Natural killer cell treated with Interleukin-12 subunit alpha and Interleukin-12 subunit beta and Interleukin-15 and Interleukin-18, amount 100 ng/mL, for 72 hours (primary cell): Measurements from ENCODE around the gene CST1. TPM values are rescaled to one million over a fixed set of nuclear protein-coding genes. Genes with fewer than 3 reads are reported as not detected.
A peak's percentile ranks its signal among the peaks of the same experiment; 100 is the strongest.
"Not testable (repeated sequence)": the region's sequence is repeated elsewhere in the genome, so short reads cannot be mapped to it uniquely, and the experiment has no call there.

Experiments
- ATAC-seq, 2 donors: fragments of 150-1000 bp; cut with Tn5 transposase in 1 of 2; sonication (Bioruptor Pico), chemical (Tn5 transposase) in 1 of 2; 2 replicates each; pipeline ENCODE4 v1.10.0; 2021
- DNase-seq: peaks from one replicate; pipeline ENCODE4 v3.0.0; 2022; ENCODE audit warnings: low spot score
- H3K27ac Mint-ChIP-seq, 2 donors: 1 replicate in 1 of 2; 2 replicates in 1 of 2; pipeline ENCODE4 v1.8.0; 2022; ENCODE audit warnings: mixed read lengths in 2 of 2, mild to moderate bottlenecking in 1 of 2, moderate library complexity in 1 of 2
- H3K27me3 Mint-ChIP-seq, 2 donors: 1 replicate in 1 of 2; 2 replicates in 1 of 2; pipeline ENCODE4 v1.8.0; 2022; ENCODE audit warnings: mixed read lengths in 2 of 2
- H3K36me3 Mint-ChIP-seq: one replicate; pipeline ENCODE4 v1.8.0; 2022; ENCODE audit warnings: mixed read lengths
- H3K4me1 Mint-ChIP-seq, 2 donors: 1 replicate in 1 of 2; 2 replicates in 1 of 2; pipeline ENCODE4 v1.8.0; 2022; ENCODE audit warnings: low read depth in 2 of 2, mixed read lengths in 2 of 2, mild to moderate bottlenecking in 1 of 2
- H3K4me3 Mint-ChIP-seq: one replicate; pipeline ENCODE4 v1.8.0; 2022; ENCODE audit warnings: mixed read lengths
- H3K9me3 Mint-ChIP-seq: 2 replicates; pipeline ENCODE4 v1.8.0; 2022; ENCODE audit warnings: mixed read lengths
- total RNA-seq, 2 donors: library from RNA; stranded (reverse); gene quantifications; one replicate each; pipeline ENCODE4 v1.2.3, GENCODE V29; 2022

CST1 gene
- total RNA-seq, 2 donors from 2014 or later = not detected

DNA sequence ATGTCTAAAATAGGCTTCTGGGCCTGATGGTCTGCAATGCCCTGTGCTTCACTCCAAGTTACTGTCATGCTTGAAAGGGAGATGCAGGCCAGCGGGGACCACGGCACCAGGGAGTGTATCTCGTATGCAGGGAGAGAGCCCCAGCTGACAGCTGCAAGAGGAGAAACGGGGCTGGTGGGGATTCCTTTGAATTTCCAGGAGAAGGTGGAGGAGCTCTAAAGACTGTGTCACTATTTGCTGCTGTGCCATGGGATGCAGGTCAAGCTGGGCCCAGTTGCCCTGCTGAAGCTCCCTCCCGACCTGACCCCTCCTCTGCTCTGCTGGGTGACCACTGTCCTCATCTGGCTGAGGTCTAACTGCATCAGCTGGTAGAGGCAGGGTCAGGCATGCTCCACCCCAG lies 989 bp downstream of the CST1 start:
- no peak overlapping the region for H3K27ac Mint-ChIP-seq
- DNase-seq = no peak

DNA sequence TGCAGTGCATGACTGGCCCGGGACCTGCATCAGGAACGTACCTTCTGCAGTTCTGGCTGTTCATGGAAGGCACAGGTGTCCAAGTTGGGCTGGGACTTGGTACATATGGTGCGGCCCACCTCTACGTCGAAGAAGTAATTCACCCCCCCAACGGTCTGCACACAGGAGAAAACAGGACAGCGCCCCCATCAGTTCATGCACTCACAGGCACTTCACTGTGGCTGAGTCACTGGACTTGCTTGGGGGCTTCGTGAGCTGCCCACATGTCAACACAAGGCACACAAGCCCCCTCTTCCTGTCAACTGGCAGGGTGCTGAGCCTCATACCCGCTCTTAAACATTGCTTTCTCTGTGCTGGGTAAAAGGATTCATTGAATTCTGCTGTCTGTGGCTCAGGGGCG lies 1.8 kb downstream of the CST1 start:
- H3K4me1 Mint-ChIP-seq, ATAC-seq, DNase-seq, H3K36me3 Mint-ChIP-seq, H3K9me3 Mint-ChIP-seq, H3K27me3 Mint-ChIP-seq, H3K4me3 Mint-ChIP-seq, H3K27ac Mint-ChIP-seq: not testable (repeated sequence)

More for the DNA sequence above, 989 bp downstream of the CST1 start:
- Mint-ChIP-seq H3K9me3 (no peaks in the 10 kb centered on the region), H3K4me1 (no peaks in the 10 kb centered on the region), H3K4me3 (no peak overlapping the region), H3K27me3 (peaks cover 0 to 2% of the 10 kb centered on the region in 2 donors), H3K36me3 (no peaks in the 10 kb centered on the region)
- no peak for ATAC-seq

DNA sequence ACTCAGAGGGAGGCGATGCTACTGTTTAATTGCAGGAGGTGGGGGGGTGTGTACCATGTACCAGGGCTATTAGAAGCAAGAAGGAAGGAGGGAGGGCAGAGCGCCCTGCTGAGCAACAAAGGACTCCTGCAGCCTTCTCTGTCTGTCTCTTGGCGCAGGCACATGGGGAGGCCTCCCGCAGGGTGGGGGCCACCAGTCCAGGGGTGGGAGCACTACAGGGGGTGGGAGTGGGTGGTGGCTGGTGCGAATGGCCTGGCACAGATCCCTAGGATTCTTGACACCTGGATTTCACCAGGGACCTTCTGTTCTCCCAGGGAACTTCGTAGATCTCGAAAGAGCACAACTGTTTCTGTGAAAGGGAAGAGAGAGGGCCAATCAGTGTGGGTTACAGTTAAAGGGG lies 3.2 kb downstream of the CST1 start:
- H3K27me3 Mint-ChIP-seq = not testable (repeated sequence)

DNA sequence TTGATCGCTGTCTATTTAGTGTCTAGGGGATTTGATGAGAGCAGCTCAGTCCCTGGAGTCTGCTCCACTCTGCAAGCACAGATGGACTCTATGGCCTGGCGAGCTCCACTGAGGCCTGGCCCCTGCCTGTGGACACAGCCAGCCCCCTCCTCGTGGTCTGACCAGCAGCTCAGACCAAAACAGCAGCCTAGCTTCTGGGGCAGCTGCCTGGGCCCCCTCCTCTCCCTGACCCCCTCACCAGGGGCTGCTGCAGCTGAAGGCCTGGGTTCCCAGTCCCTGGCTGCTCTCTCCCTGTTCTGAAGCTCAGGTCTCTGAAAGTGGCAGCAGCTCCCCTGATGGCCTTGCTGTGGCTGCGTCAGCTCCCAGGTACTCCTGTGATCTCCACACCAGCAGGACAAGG lies 3.6 kb downstream of the CST1 start:
- not testable (repeated sequence) for H3K27ac Mint-ChIP-seq, H3K4me3 Mint-ChIP-seq, H3K4me1 Mint-ChIP-seq, H3K27me3 Mint-ChIP-seq, DNase-seq, H3K36me3 Mint-ChIP-seq, H3K9me3 Mint-ChIP-seq, ATAC-seq

More for the DNA sequence above, 3.2 kb downstream of the CST1 start:
- ATAC-seq, H3K27ac Mint-ChIP-seq, H3K36me3 Mint-ChIP-seq, H3K4me1 Mint-ChIP-seq, H3K4me3 Mint-ChIP-seq, DNase-seq, H3K9me3 Mint-ChIP-seq: not testable (repeated sequence)

DNA sequence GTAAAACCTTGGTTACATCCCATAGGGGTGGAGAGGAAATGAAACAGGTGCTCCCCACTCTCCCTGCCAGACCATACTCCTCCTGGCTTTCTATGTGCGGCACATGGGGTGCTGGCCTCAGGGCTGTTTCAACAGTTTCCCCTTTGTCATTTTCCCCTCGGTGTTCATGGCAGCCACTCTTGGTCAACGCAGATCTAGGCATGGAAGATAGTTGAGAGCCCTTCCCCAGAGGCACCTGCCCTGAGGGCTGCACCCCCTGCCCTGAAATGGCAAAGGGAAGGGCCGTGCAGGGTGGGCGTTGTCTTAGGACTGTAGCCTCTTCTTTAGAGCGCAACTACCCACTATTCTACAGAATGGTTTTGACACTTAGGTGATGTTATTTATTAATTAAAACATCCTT lies 4.4 kb downstream of the CST1 start:
- Mint-ChIP-seq H3K4me3 (no peak overlapping the region), H3K4me1 (no peaks in the 10 kb centered on the region), H3K9me3 (no peaks in the 10 kb centered on the region), H3K27ac (no peak overlapping the region), H3K36me3 (no peaks in the 10 kb centered on the region), H3K27me3 (no peaks in the 10 kb centered on the region)
- no peak for DNase-seq
- ATAC-seq = no peak

DNA sequence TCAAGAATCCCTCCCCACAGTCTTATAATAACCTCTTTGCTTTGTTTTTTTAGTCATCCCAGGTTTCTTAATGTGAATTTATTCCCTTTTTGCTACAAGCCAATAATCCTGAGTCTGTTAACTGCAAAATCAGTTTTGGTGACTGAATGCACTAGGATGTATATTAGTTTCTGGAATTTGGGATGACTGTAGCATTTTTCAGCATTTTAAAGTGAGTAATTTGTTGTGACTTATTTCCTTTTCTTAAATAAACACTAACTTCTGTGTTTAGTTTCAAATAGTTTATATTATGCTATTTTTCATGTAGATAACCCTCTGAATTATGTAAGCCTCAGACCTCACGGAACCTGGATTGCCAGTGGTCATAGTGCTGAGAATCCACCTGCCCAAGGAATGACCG lies 5.5 kb downstream of the CST1 start:
- H3K27me3 Mint-ChIP-seq = peaks cover 2 to 3% of the 10 kb centered on the region in 2 donors
- ATAC-seq = no peak
- H3K36me3 Mint-ChIP-seq = no peaks in the 10 kb centered on the region
- no peaks in the 10 kb centered on the region for H3K9me3 Mint-ChIP-seq
- H3K4me3 Mint-ChIP-seq = no peak overlapping the region
- no peaks in the 10 kb centered on the region for H3K4me1 Mint-ChIP-seq
- H3K27ac Mint-ChIP-seq = no peak overlapping the region
- no peak for DNase-seq

DNA sequence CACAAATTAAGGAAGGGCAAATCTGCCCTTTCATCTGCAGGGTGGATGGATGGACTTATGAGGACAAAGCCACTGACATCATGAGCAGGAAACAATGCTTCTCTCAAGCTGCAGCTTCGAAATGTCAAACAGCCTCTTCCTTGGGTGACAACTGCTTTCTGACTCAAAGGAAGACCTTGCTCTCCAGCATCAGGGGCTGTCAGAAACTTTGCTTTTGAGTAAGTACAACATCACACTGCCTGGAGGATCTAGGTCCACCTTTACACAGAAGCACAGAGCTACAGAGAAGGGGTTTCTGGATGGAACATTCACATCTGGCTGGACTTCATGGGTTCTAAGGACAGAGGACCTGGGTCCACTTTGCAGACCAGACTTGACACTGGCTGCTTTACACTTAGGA lies 5.9 kb downstream of the CST1 start:
- H3K4me3 Mint-ChIP-seq = no peak overlapping the region
- H3K27me3 Mint-ChIP-seq = peaks cover 4 to 6% of the 10 kb centered on the region in 2 donors
- ATAC-seq (no peak), DNase-seq (no peak)
- no peaks in the 10 kb centered on the region for H3K36me3 Mint-ChIP-seq
- no peak overlapping the region for H3K27ac Mint-ChIP-seq
- H3K4me1 Mint-ChIP-seq = no peaks in the 10 kb centered on the region
- H3K9me3 Mint-ChIP-seq = no peaks in the 10 kb centered on the region

DNA sequence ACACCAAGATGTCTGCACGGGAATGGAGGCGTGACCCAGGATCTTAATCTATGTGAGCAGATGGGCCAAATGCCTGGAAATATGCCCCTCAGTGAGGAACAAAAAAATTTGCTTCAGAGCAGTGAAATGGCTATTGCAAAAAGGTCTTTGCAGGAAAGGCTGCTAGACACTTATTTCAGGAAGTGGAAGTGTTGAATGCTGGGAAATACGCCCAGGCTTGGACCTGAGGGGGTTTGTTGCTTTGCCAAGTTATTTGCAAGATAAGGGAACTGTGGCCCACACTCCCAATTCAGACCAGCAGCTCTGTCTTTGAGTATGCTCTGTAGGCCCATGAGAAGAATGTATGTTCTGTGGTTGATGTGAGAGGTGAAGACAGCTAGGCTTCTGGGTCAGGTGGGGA lies 15.3 kb downstream of the CST1 start:
- H3K36me3 Mint-ChIP-seq, H3K9me3 Mint-ChIP-seq, H3K27ac Mint-ChIP-seq, ATAC-seq, H3K4me1 Mint-ChIP-seq, H3K4me3 Mint-ChIP-seq, DNase-seq: not testable (repeated sequence)
- H3K27me3 Mint-ChIP-seq = peaks cover 19 to 41% of the 10 kb centered on the region in 2 donors

DNA sequence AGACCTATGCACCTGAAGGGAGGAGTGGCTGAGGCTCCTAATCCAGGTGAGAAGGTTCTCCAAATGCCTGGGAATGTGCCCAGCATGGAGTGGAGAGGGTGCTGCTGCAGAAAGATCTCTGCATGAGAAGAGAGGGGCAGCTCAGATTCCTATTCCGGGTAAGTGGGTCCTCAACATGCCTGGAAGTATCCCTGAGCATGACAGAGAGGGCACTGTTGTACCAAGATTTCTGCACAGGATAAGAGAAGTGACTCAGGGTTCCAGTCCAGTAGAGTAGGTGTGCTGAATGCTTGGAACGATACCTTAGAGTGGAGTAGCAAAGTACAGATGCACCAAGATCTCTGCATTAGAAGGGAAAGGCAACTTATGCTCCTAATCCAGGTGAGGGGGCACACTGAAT lies 15.8 kb downstream of the CST1 start:
- H3K9me3 Mint-ChIP-seq, H3K27ac Mint-ChIP-seq, ATAC-seq, DNase-seq, H3K4me3 Mint-ChIP-seq, H3K36me3 Mint-ChIP-seq, H3K4me1 Mint-ChIP-seq: not testable (repeated sequence)
- H3K27me3 Mint-ChIP-seq = peaks cover 15 to 36% of the 10 kb centered on the region in 2 donors

DNA sequence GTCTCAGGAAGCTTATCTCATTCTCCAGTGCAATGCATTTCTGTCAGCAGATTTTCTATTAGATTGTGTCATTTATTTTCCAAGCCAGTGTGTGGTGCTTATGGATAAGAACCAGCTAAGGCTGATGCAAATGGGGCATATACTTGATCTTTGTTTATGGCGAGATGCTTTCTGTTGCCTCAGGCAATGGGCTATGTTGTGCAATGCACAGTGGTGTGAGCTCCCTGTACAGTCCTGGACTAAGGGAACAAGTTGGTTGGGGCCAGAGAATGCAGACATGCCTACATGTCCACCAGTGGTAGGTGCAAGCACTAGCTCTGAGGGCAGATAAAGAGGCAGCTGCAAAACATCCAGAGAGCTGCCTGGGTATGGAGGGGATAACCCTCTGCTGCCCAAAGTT lies 16.3 kb downstream of the CST1 start:
- H3K9me3 Mint-ChIP-seq, H3K27ac Mint-ChIP-seq, ATAC-seq, H3K36me3 Mint-ChIP-seq, DNase-seq, H3K4me3 Mint-ChIP-seq, H3K4me1 Mint-ChIP-seq: not testable (repeated sequence)
- H3K27me3 Mint-ChIP-seq = peaks cover 15 to 34% of the 10 kb centered on the region in 2 donors

DNA sequence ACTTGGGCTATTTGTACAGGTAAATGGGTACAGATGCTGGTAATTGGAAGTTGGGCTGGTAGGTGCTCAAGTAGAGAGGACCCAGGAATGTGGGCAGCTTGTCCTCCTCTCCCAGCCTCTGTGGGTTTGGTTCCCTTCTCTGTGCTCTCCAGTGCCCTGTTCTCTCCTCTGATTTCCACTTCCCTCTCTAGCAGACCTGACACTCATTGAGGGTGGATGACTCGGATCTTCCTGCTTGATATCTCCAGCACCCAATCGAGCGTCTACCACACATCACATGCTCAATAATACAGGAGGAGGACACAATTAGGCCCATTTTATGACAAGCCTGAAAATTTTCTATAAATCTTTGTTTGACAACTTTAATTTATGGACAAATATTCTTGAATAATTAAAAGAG lies 23.7 kb downstream of the CST1 start:
- H3K4me1 Mint-ChIP-seq = no peaks in the 10 kb centered on the region
- ATAC-seq (no peak), DNase-seq (no peak)
- no peak overlapping the region for H3K4me3 Mint-ChIP-seq
- H3K27me3 Mint-ChIP-seq = peaks cover 2 to 23% of the 10 kb centered on the region in 2 donors
- H3K36me3 Mint-ChIP-seq = no peaks in the 10 kb centered on the region
- no peaks in the 10 kb centered on the region for H3K9me3 Mint-ChIP-seq
- no peak overlapping the region for H3K27ac Mint-ChIP-seq

DNA sequence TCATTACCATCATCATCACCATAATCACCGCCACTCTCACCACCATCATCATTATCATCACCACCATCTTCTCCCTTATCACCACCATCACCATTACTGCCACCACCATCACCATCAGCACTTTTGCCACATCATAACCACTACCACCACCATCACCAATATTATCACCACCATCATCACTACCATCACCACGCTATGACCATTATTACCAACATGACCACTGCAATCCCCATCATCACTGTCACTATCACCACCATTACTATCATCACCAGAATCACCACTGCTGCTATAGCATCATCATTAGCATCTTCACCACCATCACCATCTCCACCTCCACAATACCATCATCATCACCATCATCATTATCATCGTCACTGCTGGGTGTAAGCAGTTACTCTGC lies 25.6 kb downstream of the CST1 start:
- Mint-ChIP-seq H3K36me3 (no peaks in the 10 kb centered on the region), H3K4me3 (no peak overlapping the region), H3K27me3 (peaks cover 2 to 15% of the 10 kb centered on the region in 2 donors), H3K4me1 (no peaks in the 10 kb centered on the region), H3K27ac (no peak overlapping the region), H3K9me3 (no peaks in the 10 kb centered on the region)
- DNase-seq (no peak), ATAC-seq (no peak)

DNA sequence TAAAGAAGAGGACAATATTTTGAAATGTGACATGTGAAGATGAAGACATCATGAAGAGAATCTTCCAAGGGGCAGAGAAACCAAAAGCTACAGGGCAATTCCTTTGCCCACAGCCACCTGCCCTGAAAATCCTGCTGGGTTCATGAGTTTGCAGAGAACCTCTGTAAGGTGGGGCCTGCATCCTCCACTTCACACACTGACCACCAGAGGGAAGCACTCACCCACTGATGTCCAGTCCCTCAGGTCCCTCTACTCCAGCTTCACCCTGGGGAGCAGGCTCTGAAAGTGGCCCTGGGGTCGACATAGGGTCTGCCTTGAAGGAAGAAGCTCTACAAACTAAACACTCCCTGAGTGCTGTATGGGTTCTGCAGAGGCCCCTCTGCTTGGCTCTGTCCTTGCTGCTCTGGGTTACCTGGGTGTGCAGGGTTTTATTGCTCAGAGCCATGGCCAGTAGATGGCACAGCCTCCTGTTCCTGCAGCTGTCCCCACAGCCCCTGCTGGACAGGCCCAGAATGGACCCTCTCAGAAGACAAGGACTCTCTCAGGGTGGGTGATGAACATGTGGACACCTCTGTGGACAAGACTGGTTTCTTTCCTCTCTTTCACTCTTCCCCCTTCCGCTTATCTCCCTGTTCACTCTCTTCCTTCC lies 27.0 kb downstream of the CST1 start:
- DNase-seq, H3K4me3 Mint-ChIP-seq, H3K9me3 Mint-ChIP-seq, H3K36me3 Mint-ChIP-seq, H3K27ac Mint-ChIP-seq, H3K4me1 Mint-ChIP-seq: not testable (repeated sequence)
- H3K27me3 Mint-ChIP-seq = peaks cover 2 to 15% of the 10 kb centered on the region in 2 donors
- ATAC-seq = peak; percentile 56 to 60

DNA sequence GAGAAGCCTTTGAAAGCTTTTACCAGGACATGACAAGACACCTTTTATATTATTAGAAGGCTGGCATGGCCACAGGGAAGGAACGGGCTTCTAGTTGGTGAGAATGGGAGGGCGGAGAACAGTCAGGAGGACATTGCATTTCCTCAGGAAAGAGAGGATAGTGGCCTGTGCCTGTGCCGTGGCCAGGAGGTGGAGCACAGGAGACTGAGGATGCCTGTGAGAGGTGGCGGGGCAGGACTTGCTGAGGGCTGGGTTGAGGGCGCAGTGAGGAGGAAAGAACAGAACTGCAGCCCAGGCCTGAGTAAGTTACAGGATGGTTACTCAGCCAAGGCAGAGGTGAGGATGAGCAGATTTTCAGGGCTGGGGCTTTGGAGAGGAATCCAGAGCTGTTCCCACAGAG lies 27.9 kb downstream of the CST1 start:
- H3K27ac Mint-ChIP-seq, H3K9me3 Mint-ChIP-seq, H3K4me1 Mint-ChIP-seq, H3K36me3 Mint-ChIP-seq, H3K4me3 Mint-ChIP-seq, ATAC-seq, DNase-seq: not testable (repeated sequence)
- H3K27me3 Mint-ChIP-seq = peaks cover 2 to 15% of the 10 kb centered on the region in 2 donors

DNA sequence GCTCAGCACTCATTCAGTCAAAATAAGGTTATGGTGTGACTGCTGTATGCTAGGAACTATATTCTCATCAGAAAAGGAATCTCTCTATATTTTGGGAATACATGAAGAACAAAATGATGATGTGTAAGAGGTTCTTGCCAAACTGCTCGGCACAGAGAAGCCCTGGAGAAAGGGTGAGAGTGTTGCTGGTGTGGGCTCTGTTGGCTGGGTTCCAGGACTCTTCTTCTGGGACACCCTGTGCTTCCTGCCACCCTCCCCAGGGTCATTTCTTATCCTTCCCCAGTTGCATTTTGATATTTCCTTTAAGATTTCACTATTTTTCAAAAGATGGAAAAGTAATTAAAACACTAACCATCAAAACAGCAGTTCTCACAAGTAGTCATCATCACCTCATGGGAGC lies 28.8 kb downstream of the CST1 start:
- Mint-ChIP-seq H3K36me3 (no peaks in the 10 kb centered on the region), H3K27me3 (peaks cover 2 to 11% of the 10 kb centered on the region in 2 donors), H3K4me3 (no peak overlapping the region), H3K27ac (no peak overlapping the region), H3K4me1 (no peaks in the 10 kb centered on the region), H3K9me3 (no peaks in the 10 kb centered on the region)
- ATAC-seq = no peak
- no peak for DNase-seq
